GM23338 (cell line): ENCODE data around the gene PPM1H. TPM values are rescaled to one million over a fixed set of nuclear protein-coding genes. Genes with fewer than 3 reads are reported as not detected.

ENCODE experiments used
- ATAC-seq: fragments of 200-7000 bp; cut with Tn5 transposase; 3 replicates; pipeline ENCODE4 v1.9.1; 2020
- DNase-seq: peaks from one replicate; pipeline ENCODE4 v3.0.0-alpha.2; 2015; ENCODE audit warnings: low spot score
- H2AFZ ChIP-seq: fragments of 200-600 bp; sonication (generic); 2 replicates; pipeline ENCODE4 v1.8.0; 2016; ENCODE audit warnings: antibody characterized with exemption, mild to moderate bottlenecking, moderate library complexity
- H3F3A ChIP-seq: fragments of 200-600 bp; sonication (generic); replicated peaks from 2 replicates; pipeline ENCODE4 v1.8.0; 2017; ENCODE audit warnings: antibody characterized with exemption, mixed run types, low read depth
- H3K27ac ChIP-seq: fragments of 200-600 bp; sonication (generic); 2 replicates; pipeline ENCODE4 v1.6.1; 2016; ENCODE audit warnings: low read depth
- H3K27me3 ChIP-seq: fragments of 200-600 bp; sonication (generic); 2 replicates; pipeline ENCODE4 v1.8.0; 2016; ENCODE audit warnings: mild to moderate bottlenecking, mixed run types, moderate library complexity; ENCODE audit not compliant: insufficient read depth
- H3K36me3 ChIP-seq: fragments of 200-600 bp; sonication (generic); 2 replicates; pipeline ENCODE4 v1.8.0; 2016; ENCODE audit warnings: mild to moderate bottlenecking; ENCODE audit not compliant: insufficient read depth
- H3K4me1 ChIP-seq: fragments of 200-600 bp; sonication (generic); 2 replicates; pipeline ENCODE4 v1.8.0; 2016; ENCODE audit warnings: mild to moderate bottlenecking, moderate library complexity; ENCODE audit not compliant: insufficient read depth
- H3K4me2 ChIP-seq: fragments of 200-600 bp; sonication (generic); 2 replicates; pipeline ENCODE4 v1.7.1; 2017; ENCODE audit warnings: mixed run types
- H3K4me3 ChIP-seq: fragments of 200-600 bp; sonication (generic); 2 replicates; pipeline ENCODE4 v1.6.1; 2016; ENCODE audit warnings: mixed run types
- H3K79me2 ChIP-seq: fragments of 200-600 bp; sonication (generic); replicated peaks from 2 replicates; pipeline ENCODE4 v1.8.0; 2017; ENCODE audit warnings: mild to moderate bottlenecking; ENCODE audit not compliant: insufficient read depth
- H3K9me2 ChIP-seq: fragments of 200-600 bp; sonication (generic); 2 replicates; pipeline ENCODE4 v1.8.0; 2017; ENCODE audit not compliant: insufficient read depth
- H4K20me1 ChIP-seq: fragments of 200-600 bp; sonication (generic); replicated peaks from 2 replicates; pipeline ENCODE4 v1.8.0; 2017; ENCODE audit warnings: mild to moderate bottlenecking; ENCODE audit not compliant: insufficient read depth
- H3K27ac Mint-ChIP-seq: 2 replicates; pipeline ENCODE4 v1.8.0; 2020; ENCODE audit warnings: inconsistent platforms, mild to moderate bottlenecking, moderate library complexity, mixed read lengths
- H3K27me3 Mint-ChIP-seq: 3 replicates; pipeline ENCODE4 v1.8.0; 2022; ENCODE audit warnings: low read depth, mild to moderate bottlenecking, moderate library complexity, mixed read lengths, inconsistent platforms; ENCODE audit not compliant: insufficient read depth, poor library complexity
- H3K36me3 Mint-ChIP-seq: 3 replicates; pipeline ENCODE4 v1.8.0; 2021; ENCODE audit warnings: low read depth, mild to moderate bottlenecking, inconsistent platforms, moderate library complexity, mixed read lengths
- H3K4me1 Mint-ChIP-seq: 3 replicates; pipeline ENCODE4 v1.8.0; 2020; ENCODE audit warnings: mild to moderate bottlenecking, inconsistent platforms, mixed read lengths
- H3K4me3 Mint-ChIP-seq: 3 replicates; pipeline ENCODE4 v1.8.0; 2021; ENCODE audit warnings: moderate library complexity, mild to moderate bottlenecking, inconsistent platforms, mixed read lengths
- H3K9me3 Mint-ChIP-seq: 3 replicates; pipeline ENCODE4 v1.8.0; 2020; ENCODE audit warnings: moderate library complexity, mild to moderate bottlenecking, inconsistent platforms, mixed read lengths
- CREB1 ChIP-seq: fragments of 250-450 bp; sonication (Bioruptor Pico); IDR thresholded peaks from 2 replicates; pipeline ENCODE4 v1.5.0; 2020; ENCODE audit warnings: low read depth, mild to moderate bottlenecking, moderate library complexity
- EZH2 ChIP-seq: fragments of 200-600 bp; sonication (generic); IDR thresholded peaks from one replicate; pipeline ENCODE4 v1.8.0; 2017; ENCODE audit warnings: antibody characterized with exemption, mild to moderate bottlenecking, low read depth; ENCODE audit not compliant: unreplicated experiment
- EZH2phosphoT487 ChIP-seq: fragments of 200-600 bp; sonication (generic); IDR thresholded peaks from one replicate; pipeline ENCODE4 v1.8.1; 2018; ENCODE audit warnings: antibody characterized with exemption; ENCODE audit not compliant: unreplicated experiment
- JUNB ChIP-seq: IDR thresholded peaks from one replicate; pipeline ENCODE4 v1.6.1; 2016; ENCODE audit warnings: antibody characterized with exemption; ENCODE audit not compliant: unreplicated experiment
- NANOG ChIP-seq: IDR thresholded peaks from 2 replicates; pipeline ENCODE4 v1.6.1; 2016; ENCODE audit warnings: antibody characterized with exemption, borderline replicate concordance
- POLR2AphosphoS5 ChIP-seq: IDR thresholded peaks from 2 replicates; pipeline ENCODE4 v1.6.1; 2016; ENCODE audit warnings: antibody characterized with exemption, low read depth
- STAT1 ChIP-seq: IDR thresholded peaks from one replicate; pipeline ENCODE4 v1.6.1; 2016; ENCODE audit warnings: antibody characterized with exemption; ENCODE audit not compliant: unreplicated experiment
- ZNF114 ChIP-seq: fragments of 250-450 bp; sonication (Bioruptor Pico); IDR thresholded peaks from 2 replicates; pipeline ENCODE4 v1.5.0; 2020; ENCODE audit warnings: mild to moderate bottlenecking, moderate library complexity
- ZNF331 ChIP-seq: fragments of 250-450 bp; sonication (Bioruptor Pico); IDR thresholded peaks from 2 replicates; pipeline ENCODE4 v1.5.0; 2020; ENCODE audit warnings: low read depth, mild to moderate bottlenecking, moderate library complexity
- polyA plus RNA-seq: library from polyadenylated mRNA; unstranded; fragments of >200 nt; fragmentation: Nextera tagmentation; extraction: Ambion mirVana; gene quantifications from 2 replicates; pipeline ENCODE4 v1.2.1, GENCODE V29; 2016
- total RNA-seq: library from RNA; depleted of rRNA; stranded (reverse); fragments of >200 nt; shearing (Covaris generic); gene quantifications from 2 replicates; pipeline ENCODE4 v1.2.3, GENCODE V29; 2014
- TF ChIP-seq, protein P1 (sequence below): fragments of 250-450 bp; sonication (Bioruptor Pico); IDR thresholded peaks from 2 replicates; pipeline ENCODE4 v1.5.0; 2020; ENCODE audit warnings: mild to moderate bottlenecking, moderate library complexity
- TF ChIP-seq, protein P2 (sequence below): IDR thresholded peaks from 2 replicates; pipeline ENCODE4 v1.6.1; 2016; ENCODE audit warnings: antibody characterized with exemption
- TF ChIP-seq, protein P3 (sequence below), 2 experiments: fragments of 200-600 bp in 1 of 2; sonication (generic) in 1 of 2; conservative IDR thresholded peaks; 2 replicates each; pipeline versions ENCODE4 v1.5.1 to v1.6.1; 2016 to 2017; ENCODE audit warnings: antibody characterized with exemption in 2 of 2, low read depth in 2 of 2, mild to moderate bottlenecking in 2 of 2, moderate library complexity in 1 of 2
- TF ChIP-seq, protein P4 (sequence below): IDR thresholded peaks from one replicate; pipeline ENCODE4 v1.6.1; 2018; ENCODE audit warnings: antibody characterized with exemption; ENCODE audit not compliant: unreplicated experiment

The PPM1H gene
- total and polyA plus RNA-seq, 2 experiments from 2014 or later = 11.4 to 41.2 TPM

DNA sequence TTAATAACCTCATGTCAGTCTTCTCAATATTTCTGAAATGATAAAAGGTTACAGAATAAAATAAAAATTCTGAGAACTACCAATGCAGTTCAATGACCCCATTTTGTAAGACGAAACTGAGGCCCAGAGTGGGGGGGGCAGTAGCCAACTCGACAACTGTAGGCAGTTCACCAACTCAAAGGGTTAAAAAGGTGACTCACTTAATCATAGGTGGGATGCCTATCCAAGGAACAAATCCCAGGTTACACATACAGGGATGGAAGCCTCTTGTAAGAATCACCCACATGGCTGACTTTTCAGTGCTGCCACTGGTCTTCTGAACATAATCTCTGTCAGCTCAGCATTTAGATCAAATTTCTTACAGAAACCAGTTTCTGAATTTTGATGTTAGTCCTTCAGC, 10.9 kb downstream of the PPM1H start:
- no peak overlapping the region for H3K27ac Mint-ChIP-seq
- ATAC-seq (no peak), DNase-seq (no peak)
- peaks cover 32% of the 10 kb centered on the region for H3K4me1 ChIP-seq
- no peaks in the 10 kb centered on the region for H3K27me3 ChIP-seq
- H3K9me3 Mint-ChIP-seq = no peaks in the 10 kb centered on the region
- H3K79me2 ChIP-seq = peaks cover 96% of the 10 kb centered on the region
- 0 out of 3 replicates have a peak, but pooled peaks cover 3% of the 10 kb centered on the region for H3K36me3 Mint-ChIP-seq
- H3K9me2 ChIP-seq = no peaks in the 10 kb centered on the region
- 0 out of 2 replicates have a peak, but pooled peaks cover 8% of the 10 kb centered on the region for H4K20me1 ChIP-seq
- peaks cover 39% of the 10 kb centered on the region for H3K4me1 Mint-ChIP-seq
- H3K36me3 ChIP-seq = no peaks in the 10 kb centered on the region
- H3K27ac ChIP-seq = no peak overlapping the region
- no peak overlapping the region for H3K4me3 Mint-ChIP-seq
- no peak overlapping the region for H2AFZ ChIP-seq
- H3F3A ChIP-seq = no peaks in the 10 kb centered on the region
- peaks cover 4% of the 10 kb centered on the region for H3K27me3 Mint-ChIP-seq
- no peak for TF ChIP-seq JUNB
- no peak for TF ChIP-seq POLR2AphosphoS5
- TF ChIP-seq, protein P1, sequence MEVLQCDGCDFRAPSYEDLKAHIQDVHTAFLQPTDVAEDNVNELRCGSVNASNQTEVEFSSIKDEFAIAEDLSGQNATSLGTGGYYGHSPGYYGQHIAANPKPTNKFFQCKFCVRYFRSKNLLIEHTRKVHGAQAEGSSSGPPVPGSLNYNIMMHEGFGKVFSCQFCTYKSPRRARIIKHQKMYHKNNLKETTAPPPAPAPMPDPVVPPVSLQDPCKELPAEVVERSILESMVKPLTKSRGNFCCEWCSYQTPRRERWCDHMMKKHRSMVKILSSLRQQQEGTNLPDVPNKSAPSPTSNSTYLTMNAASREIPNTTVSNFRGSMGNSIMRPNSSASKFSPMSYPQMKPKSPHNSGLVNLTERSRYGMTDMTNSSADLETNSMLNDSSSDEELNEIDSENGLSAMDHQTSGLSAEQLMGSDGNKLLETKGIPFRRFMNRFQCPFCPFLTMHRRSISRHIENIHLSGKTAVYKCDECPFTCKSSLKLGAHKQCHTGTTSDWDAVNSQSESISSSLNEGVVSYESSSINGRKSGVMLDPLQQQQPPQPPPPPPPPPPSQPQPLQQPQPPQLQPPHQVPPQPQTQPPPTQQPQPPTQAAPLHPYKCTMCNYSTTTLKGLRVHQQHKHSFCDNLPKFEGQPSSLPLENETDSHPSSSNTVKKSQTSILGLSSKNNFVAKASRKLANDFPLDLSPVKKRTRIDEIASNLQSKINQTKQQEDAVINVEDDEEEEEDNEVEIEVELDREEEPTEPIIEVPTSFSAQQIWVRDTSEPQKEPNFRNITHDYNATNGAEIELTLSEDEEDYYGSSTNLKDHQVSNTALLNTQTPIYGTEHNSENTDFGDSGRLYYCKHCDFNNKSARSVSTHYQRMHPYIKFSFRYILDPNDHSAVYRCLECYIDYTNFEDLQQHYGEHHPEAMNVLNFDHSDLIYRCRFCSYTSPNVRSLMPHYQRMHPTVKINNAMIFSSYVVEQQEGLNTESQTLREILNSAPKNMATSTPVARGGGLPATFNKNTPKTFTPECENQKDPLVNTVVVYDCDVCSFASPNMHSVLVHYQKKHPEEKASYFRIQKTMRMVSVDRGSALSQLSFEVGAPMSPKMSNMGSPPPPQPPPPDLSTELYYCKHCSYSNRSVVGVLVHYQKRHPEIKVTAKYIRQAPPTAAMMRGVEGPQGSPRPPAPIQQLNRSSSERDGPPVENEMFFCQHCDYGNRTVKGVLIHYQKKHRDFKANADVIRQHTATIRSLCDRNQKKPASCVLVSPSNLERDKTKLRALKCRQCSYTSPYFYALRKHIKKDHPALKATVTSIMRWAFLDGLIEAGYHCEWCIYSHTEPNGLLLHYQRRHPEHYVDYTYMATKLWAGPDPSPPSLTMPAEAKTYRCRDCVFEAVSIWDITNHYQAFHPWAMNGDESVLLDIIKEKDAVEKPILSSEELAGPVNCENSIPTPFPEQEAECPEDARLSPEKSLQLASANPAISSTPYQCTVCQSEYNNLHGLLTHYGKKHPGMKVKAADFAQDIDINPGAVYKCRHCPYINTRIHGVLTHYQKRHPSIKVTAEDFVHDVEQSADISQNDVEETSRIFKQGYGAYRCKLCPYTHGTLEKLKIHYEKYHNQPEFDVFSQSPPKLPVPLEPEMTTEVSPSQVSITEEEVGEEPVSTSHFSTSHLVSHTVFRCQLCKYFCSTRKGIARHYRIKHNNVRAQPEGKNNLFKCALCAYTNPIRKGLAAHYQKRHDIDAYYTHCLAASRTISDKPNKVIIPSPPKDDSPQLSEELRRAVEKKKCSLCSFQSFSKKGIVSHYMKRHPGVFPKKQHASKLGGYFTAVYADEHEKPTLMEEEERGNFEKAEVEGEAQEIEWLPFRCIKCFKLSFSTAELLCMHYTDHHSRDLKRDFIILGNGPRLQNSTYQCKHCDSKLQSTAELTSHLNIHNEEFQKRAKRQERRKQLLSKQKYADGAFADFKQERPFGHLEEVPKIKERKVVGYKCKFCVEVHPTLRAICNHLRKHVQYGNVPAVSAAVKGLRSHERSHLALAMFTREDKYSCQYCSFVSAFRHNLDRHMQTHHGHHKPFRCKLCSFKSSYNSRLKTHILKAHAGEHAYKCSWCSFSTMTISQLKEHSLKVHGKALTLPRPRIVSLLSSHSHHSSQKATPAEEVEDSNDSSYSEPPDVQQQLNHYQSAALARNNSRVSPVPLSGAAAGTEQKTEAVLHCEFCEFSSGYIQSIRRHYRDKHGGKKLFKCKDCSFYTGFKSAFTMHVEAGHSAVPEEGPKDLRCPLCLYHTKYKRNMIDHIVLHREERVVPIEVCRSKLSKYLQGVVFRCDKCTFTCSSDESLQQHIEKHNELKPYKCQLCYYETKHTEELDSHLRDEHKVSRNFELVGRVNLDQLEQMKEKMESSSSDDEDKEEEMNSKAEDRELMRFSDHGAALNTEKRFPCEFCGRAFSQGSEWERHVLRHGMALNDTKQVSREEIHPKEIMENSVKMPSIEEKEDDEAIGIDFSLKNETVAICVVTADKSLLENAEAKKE (CRISPR knock-in tag) = no peak
- TF ChIP-seq STAT1 = no peak
- TF ChIP-seq, protein P2, sequence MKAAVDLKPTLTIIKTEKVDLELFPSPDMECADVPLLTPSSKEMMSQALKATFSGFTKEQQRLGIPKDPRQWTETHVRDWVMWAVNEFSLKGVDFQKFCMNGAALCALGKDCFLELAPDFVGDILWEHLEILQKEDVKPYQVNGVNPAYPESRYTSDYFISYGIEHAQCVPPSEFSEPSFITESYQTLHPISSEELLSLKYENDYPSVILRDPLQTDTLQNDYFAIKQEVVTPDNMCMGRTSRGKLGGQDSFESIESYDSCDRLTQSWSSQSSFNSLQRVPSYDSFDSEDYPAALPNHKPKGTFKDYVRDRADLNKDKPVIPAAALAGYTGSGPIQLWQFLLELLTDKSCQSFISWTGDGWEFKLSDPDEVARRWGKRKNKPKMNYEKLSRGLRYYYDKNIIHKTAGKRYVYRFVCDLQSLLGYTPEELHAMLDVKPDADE = no peak
- no peak for TF ChIP-seq ZNF331 (CRISPR knock-in tag)
- TF ChIP-seq, protein P3, sequence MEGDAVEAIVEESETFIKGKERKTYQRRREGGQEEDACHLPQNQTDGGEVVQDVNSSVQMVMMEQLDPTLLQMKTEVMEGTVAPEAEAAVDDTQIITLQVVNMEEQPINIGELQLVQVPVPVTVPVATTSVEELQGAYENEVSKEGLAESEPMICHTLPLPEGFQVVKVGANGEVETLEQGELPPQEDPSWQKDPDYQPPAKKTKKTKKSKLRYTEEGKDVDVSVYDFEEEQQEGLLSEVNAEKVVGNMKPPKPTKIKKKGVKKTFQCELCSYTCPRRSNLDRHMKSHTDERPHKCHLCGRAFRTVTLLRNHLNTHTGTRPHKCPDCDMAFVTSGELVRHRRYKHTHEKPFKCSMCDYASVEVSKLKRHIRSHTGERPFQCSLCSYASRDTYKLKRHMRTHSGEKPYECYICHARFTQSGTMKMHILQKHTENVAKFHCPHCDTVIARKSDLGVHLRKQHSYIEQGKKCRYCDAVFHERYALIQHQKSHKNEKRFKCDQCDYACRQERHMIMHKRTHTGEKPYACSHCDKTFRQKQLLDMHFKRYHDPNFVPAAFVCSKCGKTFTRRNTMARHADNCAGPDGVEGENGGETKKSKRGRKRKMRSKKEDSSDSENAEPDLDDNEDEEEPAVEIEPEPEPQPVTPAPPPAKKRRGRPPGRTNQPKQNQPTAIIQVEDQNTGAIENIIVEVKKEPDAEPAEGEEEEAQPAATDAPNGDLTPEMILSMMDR (conservative IDR thresholded peaks at IDR 0.05; ENCODE audit: low read depth in 2 of 2) = no peak
- no peak for TF ChIP-seq CREB1 (CRISPR knock-in tag)
- TF ChIP-seq ZNF114 = no peak
- TF ChIP-seq, protein P4, sequence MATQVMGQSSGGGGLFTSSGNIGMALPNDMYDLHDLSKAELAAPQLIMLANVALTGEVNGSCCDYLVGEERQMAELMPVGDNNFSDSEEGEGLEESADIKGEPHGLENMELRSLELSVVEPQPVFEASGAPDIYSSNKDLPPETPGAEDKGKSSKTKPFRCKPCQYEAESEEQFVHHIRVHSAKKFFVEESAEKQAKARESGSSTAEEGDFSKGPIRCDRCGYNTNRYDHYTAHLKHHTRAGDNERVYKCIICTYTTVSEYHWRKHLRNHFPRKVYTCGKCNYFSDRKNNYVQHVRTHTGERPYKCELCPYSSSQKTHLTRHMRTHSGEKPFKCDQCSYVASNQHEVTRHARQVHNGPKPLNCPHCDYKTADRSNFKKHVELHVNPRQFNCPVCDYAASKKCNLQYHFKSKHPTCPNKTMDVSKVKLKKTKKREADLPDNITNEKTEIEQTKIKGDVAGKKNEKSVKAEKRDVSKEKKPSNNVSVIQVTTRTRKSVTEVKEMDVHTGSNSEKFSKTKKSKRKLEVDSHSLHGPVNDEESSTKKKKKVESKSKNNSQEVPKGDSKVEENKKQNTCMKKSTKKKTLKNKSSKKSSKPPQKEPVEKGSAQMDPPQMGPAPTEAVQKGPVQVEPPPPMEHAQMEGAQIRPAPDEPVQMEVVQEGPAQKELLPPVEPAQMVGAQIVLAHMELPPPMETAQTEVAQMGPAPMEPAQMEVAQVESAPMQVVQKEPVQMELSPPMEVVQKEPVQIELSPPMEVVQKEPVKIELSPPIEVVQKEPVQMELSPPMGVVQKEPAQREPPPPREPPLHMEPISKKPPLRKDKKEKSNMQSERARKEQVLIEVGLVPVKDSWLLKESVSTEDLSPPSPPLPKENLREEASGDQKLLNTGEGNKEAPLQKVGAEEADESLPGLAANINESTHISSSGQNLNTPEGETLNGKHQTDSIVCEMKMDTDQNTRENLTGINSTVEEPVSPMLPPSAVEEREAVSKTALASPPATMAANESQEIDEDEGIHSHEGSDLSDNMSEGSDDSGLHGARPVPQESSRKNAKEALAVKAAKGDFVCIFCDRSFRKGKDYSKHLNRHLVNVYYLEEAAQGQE = no peak
- TF ChIP-seq NANOG = no peak
- TF ChIP-seq EZH2 = no peak
- no peak for TF ChIP-seq EZH2phosphoT487
- no peak overlapping the region for H3K4me3 ChIP-seq
- no peak overlapping the region for H3K4me2 ChIP-seq
